Measurements from ENCODE around the gene HIPK3. TPM values are rescaled to one million over a fixed set of nuclear protein-coding genes. Genes with fewer than 3 reads are reported as not detected.

Gene HIPK3
- total and polyA plus RNA-seq, 9 of the 15 experiments (the other 6 are each of a cell fraction or from before 2014, with no cell fraction given), result 2.3 to 19.6 (median 7.5) TPM

GRCh38 chr11:33294797-33295196, 37.6 kb downstream of the HIPK3 start:
- Histone ChIP-seq H3K27ac (ENCODE audit: extremely low read depth, low read depth, low read length) (no peak overlapping the region), H3K4me3 (no peak overlapping the region), H3K4me2 (ENCODE audit: insufficient read depth, low read length) (no peak overlapping the region), H4K20me1 (replicated peaks; ENCODE audit: control insufficient read depth, insufficient read depth, low read length) (no peaks in the 10 kb centered on the region), H3K79me2 (ENCODE audit: control insufficient read depth, insufficient read depth, low read length) (peaks cover 12% of the 10 kb centered on the region), H3K27me3 (ENCODE audit: control insufficient read depth in 2 of 2, insufficient read depth in 2 of 2, low read length in 2 of 2) (no peaks in the 10 kb centered on the region), H3K4me1 (replicated peaks in 1 of 2; ENCODE audit: control insufficient read depth in 2 of 2, insufficient read depth in 2 of 2, low read length in 2 of 2) (no peaks in the 10 kb centered on the region), H2AFZ (ENCODE audit: low read depth, low read length) (no peak overlapping the region), H3K9ac (ENCODE audit: insufficient read depth in 1 of 2, low read depth in 2 of 2, low read length in 2 of 2) (no peak overlapping the region), H3K9me3 (replicated peaks; ENCODE audit: control insufficient read depth, insufficient read depth, low read depth, low read length) (no peaks in the 10 kb centered on the region), H3K36me3 (ENCODE audit: control insufficient read depth, insufficient read depth, low read length) (peaks cover 3% of the 10 kb centered on the region; the same call in 1 of the 3 replicates), H3K9me1 (ENCODE audit: control insufficient read depth, insufficient read depth, low read length) (no peaks in the 10 kb centered on the region)
- in situ Hi-C loops (cut with MboI), result no loop called here
- FAIRE-seq (no peak), DNase-seq (ENCODE audit: extremely low read depth in 1 of 4, low spot score in 3 of 4) (no peak), ATAC-seq (no peak)
- no TSS peak for BruUV-seq (replicated peaks)
- intact Hi-C loops (cut with micrococcal nuclease), result no loop called here
- ChIA-PET CTCF (ENCODE audit: low intra/inter-chr PET ratio) (no interaction called here), POLR2A (no interaction called here)
- WGBS (ENCODE audit: insufficient coverage, low coverage, missing lambda C conversion rate), result 87% methylated on average over 8 of the region's 8 CpGs
- TF ChIP-seq ZNF592 (IDR thresholded peaks at IDR 0.05) (peak; percentile 96), JUND (IDR thresholded peaks at IDR 0.05; ENCODE audit: borderline replicate concordance, low read depth, low read length) (no peak), JUND (tag; IDR thresholded peaks at IDR 0.05; ENCODE audit: borderline replicate concordance, low read depth, low read length) (peak; percentile 30; the same call in 1 of the 3 replicates), TCF7L2 (IDR thresholded peaks at IDR 0.05; ENCODE audit: low read depth, low read length) (no peak), SAFB2 (IDR thresholded peaks at IDR 0.05; ENCODE audit: borderline replicate concordance, low read depth, low read length, severe bottlenecking) (no peak), MECOM (CRISPR knock-in tag; IDR thresholded peaks at IDR 0.05) (peak; percentile 71; the same call in 1 of the 2 replicates), MEF2D (tag; conservative IDR thresholded peaks at IDR 0.05; ENCODE audit: low read depth) (peak; percentile 85; the same call in 1 of the 2 replicates), ID3 (CRISPR knock-in tag; IDR thresholded peaks at IDR 0.05) (no peak), ID3 (tag; IDR thresholded peaks at IDR 0.05) (peak; percentile 90), ZBTB1 (CRISPR knock-in tag; IDR thresholded peaks at IDR 0.05; ENCODE audit: borderline replicate concordance, low read depth) (no peak), TSHZ1 (CRISPR knock-in tag; IDR thresholded peaks at IDR 0.05) (0 out of 2 replicates have a peak, but pooled peaks have one; percentile 39), ZNF239 (CRISPR knock-in tag; IDR thresholded peaks at IDR 0.05) (no peak)
